Choroid plexus epithelial cell (primary cell): ENCODE measurements around the gene RABEPK.
"Not testable (repeated sequence)": the region's sequence is repeated elsewhere in the genome, so short reads cannot be mapped to it uniquely, and the experiment has no call there.

Source experiments
- DNase-seq: peaks from one replicate; pipeline ENCODE4 v3.0.0-alpha.2; 2010; ENCODE audit warnings: low read depth
- H3K4me3 ChIP-seq: 2 replicates; pipeline ENCODE4 v1.5.1; 2011; ENCODE audit warnings: low read depth, mild to moderate bottlenecking, control low read depth, low read length, moderate library complexity
- TF ChIP-seq, protein P1 (sequence below): conservative IDR thresholded peaks from 2 replicates; pipeline ENCODE4 v1.5.1; 2011; ENCODE audit warnings: low read depth, mild to moderate bottlenecking, control low read depth, inconsistent platforms, low read length, moderate library complexity

RABEPK gene

DNA sequence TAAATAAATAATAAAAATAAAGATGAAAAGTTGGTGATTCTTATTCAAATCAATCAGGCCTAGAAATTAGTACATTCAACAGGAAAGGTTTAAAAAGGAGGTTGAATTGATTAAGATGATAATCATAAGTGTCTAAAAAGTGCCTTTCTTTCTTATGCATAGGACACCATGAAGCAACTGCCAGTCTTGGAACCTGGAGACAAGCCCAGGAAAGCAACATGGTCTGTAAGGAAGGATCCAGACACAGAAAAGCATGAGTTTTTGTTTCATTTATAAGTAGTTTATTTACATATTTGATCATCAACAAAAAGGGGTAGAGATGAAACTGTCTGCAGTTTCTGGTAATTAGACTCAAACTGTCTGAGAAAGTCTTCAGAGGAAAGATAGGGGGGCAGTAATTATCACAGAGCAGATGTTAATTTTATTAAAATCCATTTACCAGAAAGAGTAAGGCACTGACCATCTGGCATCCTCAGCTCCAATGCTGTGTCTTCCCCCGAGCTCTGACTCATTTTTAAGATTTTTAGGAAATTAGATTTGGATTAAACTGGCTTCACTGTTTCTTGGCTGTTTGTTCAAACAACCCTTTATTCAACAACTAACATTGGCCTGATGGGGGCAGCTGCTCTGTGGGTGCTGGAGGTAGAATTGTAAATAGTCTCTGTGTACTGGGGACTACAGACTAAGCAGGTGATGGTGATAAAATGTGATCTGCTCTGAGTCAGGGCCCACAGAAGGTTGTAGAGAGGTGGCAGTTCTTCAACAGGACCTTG is 2.7 kb downstream of the RABEPK start:
- no peak overlapping the region for H3K4me3 ChIP-seq
- TF ChIP-seq, protein P1, sequence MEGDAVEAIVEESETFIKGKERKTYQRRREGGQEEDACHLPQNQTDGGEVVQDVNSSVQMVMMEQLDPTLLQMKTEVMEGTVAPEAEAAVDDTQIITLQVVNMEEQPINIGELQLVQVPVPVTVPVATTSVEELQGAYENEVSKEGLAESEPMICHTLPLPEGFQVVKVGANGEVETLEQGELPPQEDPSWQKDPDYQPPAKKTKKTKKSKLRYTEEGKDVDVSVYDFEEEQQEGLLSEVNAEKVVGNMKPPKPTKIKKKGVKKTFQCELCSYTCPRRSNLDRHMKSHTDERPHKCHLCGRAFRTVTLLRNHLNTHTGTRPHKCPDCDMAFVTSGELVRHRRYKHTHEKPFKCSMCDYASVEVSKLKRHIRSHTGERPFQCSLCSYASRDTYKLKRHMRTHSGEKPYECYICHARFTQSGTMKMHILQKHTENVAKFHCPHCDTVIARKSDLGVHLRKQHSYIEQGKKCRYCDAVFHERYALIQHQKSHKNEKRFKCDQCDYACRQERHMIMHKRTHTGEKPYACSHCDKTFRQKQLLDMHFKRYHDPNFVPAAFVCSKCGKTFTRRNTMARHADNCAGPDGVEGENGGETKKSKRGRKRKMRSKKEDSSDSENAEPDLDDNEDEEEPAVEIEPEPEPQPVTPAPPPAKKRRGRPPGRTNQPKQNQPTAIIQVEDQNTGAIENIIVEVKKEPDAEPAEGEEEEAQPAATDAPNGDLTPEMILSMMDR = peak; percentile 10
- DNase-seq = peak; percentile 11

DNA sequence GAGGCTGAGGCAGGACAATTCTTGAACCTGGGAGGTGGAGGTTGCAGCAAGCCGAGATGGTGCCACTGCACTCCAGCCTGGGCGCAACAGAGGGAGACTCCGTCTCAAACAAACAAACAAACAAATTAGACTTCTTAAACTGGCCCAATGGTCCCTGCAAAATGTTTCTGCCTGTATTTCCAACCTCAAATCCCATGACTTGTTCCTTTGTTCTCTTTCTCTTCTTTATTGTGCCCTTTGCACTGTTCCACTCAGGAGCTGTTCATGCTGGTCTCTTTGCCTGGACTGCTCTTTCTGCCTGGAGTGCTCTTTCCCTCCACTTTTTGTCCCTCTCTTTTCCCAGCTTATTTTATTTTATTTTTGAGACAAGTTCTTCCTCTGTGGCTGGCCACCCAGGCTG is 4.1 kb downstream of the RABEPK start:
- TF ChIP-seq, protein P1 = no peak
- no peak overlapping the region for H3K4me3 ChIP-seq
- no peak for DNase-seq

DNA sequence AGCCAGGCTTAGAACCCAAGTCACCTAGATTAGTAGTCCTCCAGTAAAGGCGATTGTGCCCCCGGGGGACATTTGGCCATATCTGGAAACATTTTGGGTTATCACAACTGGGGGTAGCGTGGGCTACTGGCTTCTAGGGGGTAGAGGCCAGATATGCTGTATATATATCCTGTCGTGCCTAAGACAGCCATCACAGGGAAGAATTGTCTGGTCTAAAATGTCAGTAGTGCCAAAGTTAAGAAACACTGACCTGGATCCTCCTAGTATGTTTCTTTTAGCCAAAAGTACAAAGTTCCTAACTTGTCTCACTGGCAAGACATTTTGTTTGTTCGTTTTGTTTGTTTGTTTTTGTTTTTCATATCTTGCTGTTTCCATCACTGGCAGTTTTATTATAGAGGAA is 13.8 kb downstream of the RABEPK start:
- no peak for DNase-seq
- TF ChIP-seq, protein P1 = no peak
- no peak overlapping the region for H3K4me3 ChIP-seq

DNA sequence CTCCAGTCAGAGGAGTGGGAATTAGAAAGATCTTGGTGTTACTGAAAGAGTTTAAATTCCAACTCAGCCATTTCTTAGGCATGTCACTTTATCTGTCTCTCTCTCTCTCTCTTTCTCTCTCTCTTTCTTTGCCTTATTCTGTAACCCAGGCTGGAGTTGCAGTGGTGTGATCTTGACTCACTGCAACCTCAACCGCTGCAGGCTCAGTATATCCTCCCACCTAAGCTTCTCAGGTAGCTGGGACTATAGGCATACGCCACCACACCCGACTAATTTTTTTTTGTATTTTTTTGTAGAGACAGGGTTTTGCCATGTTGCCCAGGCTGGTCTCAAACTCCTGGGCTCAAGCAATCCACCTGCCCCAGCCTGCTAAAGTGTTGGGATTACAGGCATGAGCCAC is 18.3 kb downstream of the RABEPK start:
- TF ChIP-seq, protein P1 = no peak
- no peak overlapping the region for H3K4me3 ChIP-seq
- no peak for DNase-seq

DNA sequence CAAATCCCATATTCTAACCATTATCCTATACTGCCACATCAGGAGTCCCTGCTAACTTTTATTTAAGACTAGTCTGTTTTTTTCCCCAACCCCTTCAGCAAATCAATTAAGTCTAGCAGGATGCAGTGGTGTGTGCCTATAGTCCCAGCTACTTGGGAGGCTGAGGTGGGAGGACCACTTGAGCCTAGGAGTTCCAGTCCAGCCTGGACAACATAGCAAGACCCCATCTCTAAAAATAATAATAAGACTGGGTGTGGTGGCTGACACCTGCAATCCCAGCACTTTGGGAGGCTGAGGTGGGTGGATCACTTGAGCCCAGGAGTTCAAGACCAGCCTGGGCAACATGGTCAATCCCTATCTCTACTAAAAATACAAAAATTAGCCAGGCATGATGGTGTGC is 24.5 kb downstream of the RABEPK start:
- not testable (repeated sequence) for DNase-seq, H3K4me3 ChIP-seq

DNA sequence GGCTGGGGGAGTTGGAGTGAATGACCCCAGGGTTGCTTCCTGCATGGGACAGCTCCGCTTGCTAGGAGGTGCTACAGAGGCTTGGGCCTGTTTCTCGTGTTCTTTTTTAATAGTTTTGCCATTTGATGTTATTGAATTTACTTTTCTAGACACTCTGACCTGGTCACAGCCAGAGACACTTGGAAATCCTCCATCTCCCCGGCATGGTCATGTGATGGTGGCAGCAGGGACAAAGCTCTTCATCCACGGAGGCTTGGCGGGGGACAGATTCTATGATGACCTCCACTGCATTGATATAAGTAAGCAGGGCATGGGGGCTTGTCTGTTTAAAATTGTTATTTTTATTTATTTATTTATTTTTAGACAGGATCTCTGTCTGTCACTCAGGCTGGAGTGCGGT is 27.4 kb downstream of the RABEPK start:
- DNase-seq = no peak
- no peak overlapping the region for H3K4me3 ChIP-seq
- TF ChIP-seq, protein P1 = no peak

DNA sequence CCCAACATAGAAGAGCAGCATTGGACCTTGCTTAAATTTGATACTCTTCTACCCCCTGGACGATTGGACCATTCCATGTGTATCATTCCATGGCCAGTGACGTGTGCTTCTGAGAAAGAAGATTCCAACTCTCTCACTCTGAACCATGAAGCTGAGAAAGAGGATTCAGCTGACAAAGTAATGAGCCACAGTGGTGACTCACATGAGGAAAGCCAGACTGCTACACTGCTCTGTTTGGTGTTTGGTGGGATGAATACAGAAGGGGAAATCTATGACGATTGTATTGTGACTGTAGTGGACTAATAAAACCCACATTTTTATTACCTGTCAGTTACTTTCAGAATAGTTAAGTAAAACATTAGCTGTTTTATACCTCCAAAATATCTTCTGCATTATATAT is 33.3 kb downstream of the RABEPK start:
- TF ChIP-seq, protein P1 = no peak
- no peak overlapping the region for H3K4me3 ChIP-seq
- peak; percentile 98 for DNase-seq

DNA sequence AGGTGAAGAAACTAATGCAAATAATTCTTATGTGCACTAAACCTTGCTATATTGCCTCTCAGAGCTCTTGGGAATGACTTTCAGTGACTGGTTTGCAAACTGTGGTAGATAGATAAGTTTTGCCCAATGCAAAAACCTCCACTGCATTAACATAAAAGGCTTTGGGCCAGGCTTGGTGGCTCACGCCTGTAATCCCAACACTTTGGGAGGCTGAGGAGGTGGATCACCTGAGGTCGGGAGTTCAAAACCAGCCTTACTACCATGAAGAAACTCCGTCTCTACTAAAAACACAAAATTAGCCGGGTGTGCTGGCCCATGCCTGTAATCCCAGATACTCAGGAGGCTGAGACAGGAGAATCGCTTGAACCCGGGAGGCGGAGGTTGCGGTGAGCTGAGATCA is 33.8 kb downstream of the RABEPK start:
- DNase-seq, H3K4me3 ChIP-seq: not testable (repeated sequence)
